H9 (cell line): ENCODE measurements around the gene MAPKAPK3. TPM values are rescaled to one million over a fixed set of nuclear protein-coding genes. Genes with fewer than 3 reads are reported as not detected.

Experiments used
- DNase-seq: peaks from one replicate; pipeline ENCODE4 v3.0.0-alpha.2; 2017
- H2AFZ ChIP-seq: one replicate; pipeline ENCODE4 v1.6.1; 2013; ENCODE audit warnings: mild to moderate bottlenecking, low read length, control low read depth, moderate library complexity
- H2AK5ac ChIP-seq: 2 replicates; pipeline ENCODE4 v1.6.1; 2013; ENCODE audit warnings: low read length, control low read depth, mixed read lengths; ENCODE audit not compliant: insufficient read length
- H2BK120ac ChIP-seq: one replicate; pipeline ENCODE4 v1.6.1; 2013; ENCODE audit warnings: low read depth, mild to moderate bottlenecking, low read length, control low read depth, inconsistent platforms; ENCODE audit not compliant: poor library complexity, severe bottlenecking
- H2BK12ac ChIP-seq: 2 replicates; pipeline ENCODE4 v1.6.1; 2013; ENCODE audit warnings: low read length, control low read depth, mixed read lengths, low read depth; ENCODE audit not compliant: insufficient read length
- H2BK15ac ChIP-seq: 2 replicates; pipeline ENCODE4 v1.6.1; 2013; ENCODE audit warnings: low read depth, low read length, control low read depth
- H2BK20ac ChIP-seq: one replicate; pipeline ENCODE4 v1.6.1; 2013; ENCODE audit warnings: low read depth, mild to moderate bottlenecking, low read length, control low read depth, inconsistent platforms; ENCODE audit not compliant: poor library complexity, severe bottlenecking
- H2BK5ac ChIP-seq: 2 replicates; pipeline ENCODE4 v1.6.1; 2013; ENCODE audit warnings: low read length, control low read depth, mixed read lengths; ENCODE audit not compliant: insufficient read length
- H3K14ac ChIP-seq: 2 replicates; pipeline ENCODE4 v1.6.1; 2013; ENCODE audit warnings: low read length, control low read depth; ENCODE audit not compliant: insufficient read depth
- H3K18ac ChIP-seq: 2 replicates; pipeline ENCODE4 v1.6.1; 2013; ENCODE audit warnings: low read depth, mild to moderate bottlenecking, mixed read lengths, low read length, control low read depth; ENCODE audit not compliant: insufficient read length
- H3K23ac ChIP-seq: 2 replicates; pipeline ENCODE4 v1.6.1; 2013; ENCODE audit warnings: low read length, control low read depth, mixed read lengths, low read depth; ENCODE audit not compliant: insufficient read length
- H3K23me2 ChIP-seq: 2 replicates; pipeline ENCODE4 v1.6.1; 2013; ENCODE audit warnings: low read depth, mild to moderate bottlenecking, mixed read lengths, low read length, control low read depth; ENCODE audit not compliant: insufficient read length, poor library complexity, severe bottlenecking
- H3K27ac ChIP-seq: 2 replicates; pipeline ENCODE4 v1.5.1; 2013; ENCODE audit warnings: low read length, control low read depth, mixed read lengths, low read depth; ENCODE audit not compliant: insufficient read length
- H3K27me3 ChIP-seq: 2 replicates; pipeline ENCODE4 v1.6.1; 2013; ENCODE audit warnings: low read length, control low read depth, inconsistent platforms; ENCODE audit not compliant: insufficient read depth
- H3K4ac ChIP-seq: 2 replicates; pipeline ENCODE4 v1.6.1; 2013; ENCODE audit warnings: low read depth, mild to moderate bottlenecking, control low read depth, inconsistent platforms, low read length, moderate library complexity
- H3K4me1 ChIP-seq: 2 replicates; pipeline ENCODE4 v1.6.1; 2013; ENCODE audit warnings: low read length, control low read depth, inconsistent platforms; ENCODE audit not compliant: insufficient read depth
- H3K4me2 ChIP-seq: 2 replicates; pipeline ENCODE4 v1.6.1; 2013; ENCODE audit warnings: low read length, control low read depth, mixed read lengths; ENCODE audit not compliant: insufficient read length, insufficient read depth
- H3K56ac ChIP-seq: 2 replicates; pipeline ENCODE4 v1.6.1; 2013; ENCODE audit warnings: low read depth, mild to moderate bottlenecking, mixed read lengths, low read length, control low read depth; ENCODE audit not compliant: insufficient read length
- H3K79me1 ChIP-seq: 2 replicates; pipeline ENCODE4 v1.6.1; 2013; ENCODE audit warnings: low read depth, mild to moderate bottlenecking, moderate library complexity, low read length, control low read depth, inconsistent platforms; ENCODE audit not compliant: insufficient read depth, poor library complexity, severe bottlenecking
- H3K79me2 ChIP-seq: 2 replicates; pipeline ENCODE4 v1.6.1; 2013; ENCODE audit warnings: low read length, control low read depth, inconsistent platforms; ENCODE audit not compliant: insufficient read depth
- H3K9ac ChIP-seq: 2 replicates; pipeline ENCODE4 v1.6.1; 2013; ENCODE audit warnings: low read length, control low read depth, mixed read lengths; ENCODE audit not compliant: insufficient read length; ENCODE audit errors: extremely low read depth
- H3K9me3 ChIP-seq: one replicate; pipeline ENCODE4 v1.6.1; 2013; ENCODE audit warnings: low read depth, low read length, inconsistent platforms; ENCODE audit not compliant: control insufficient read depth
- H3T11ph ChIP-seq: one replicate; pipeline ENCODE4 v1.6.1; 2013; ENCODE audit warnings: mild to moderate bottlenecking, low read length, control low read depth, inconsistent platforms
- H4K20me1 ChIP-seq: one replicate; pipeline ENCODE4 v1.6.1; 2013; ENCODE audit not compliant: control insufficient read depth, insufficient read length, insufficient read depth
- H4K5ac ChIP-seq: 2 replicates; pipeline ENCODE4 v1.6.1; 2013; ENCODE audit warnings: low read depth, mild to moderate bottlenecking, mixed read lengths, low read length, control low read depth; ENCODE audit not compliant: insufficient read length
- H4K8ac ChIP-seq: replicated peaks from 2 replicates; pipeline ENCODE4 v1.6.1; 2013; ENCODE audit warnings: low read length, control low read depth, mixed read lengths, low read depth; ENCODE audit not compliant: insufficient read length
- H4K91ac ChIP-seq: 2 replicates; pipeline ENCODE4 v1.6.1; 2013; ENCODE audit warnings: low read depth, mild to moderate bottlenecking, moderate library complexity, mixed read lengths, low read length, control low read depth; ENCODE audit not compliant: insufficient read length
- H3K27ac Mint-ChIP-seq, 3 experiments: 2 replicates in 2 of 3; 3 replicates in 1 of 3; pipeline ENCODE4 v1.8.0; 2020 to 2021; ENCODE audit warnings: mixed read lengths in 3 of 3, mild to moderate bottlenecking in 1 of 3, moderate library complexity in 1 of 3
- H3K27me3 Mint-ChIP-seq: 2 replicates; pipeline ENCODE4 v1.8.0; 2021; ENCODE audit warnings: low read depth, mild to moderate bottlenecking, moderate library complexity, mixed read lengths
- H3K36me3 Mint-ChIP-seq, 3 experiments: 2 replicates in 2 of 3; 3 replicates in 1 of 3; pipeline ENCODE4 v1.8.0; 2020 to 2021; ENCODE audit warnings: low read depth in 3 of 3, mixed read lengths in 3 of 3; ENCODE audit not compliant: insufficient read depth in 1 of 3
- H3K4me1 Mint-ChIP-seq, 2 experiments: 2 replicates each; pipeline ENCODE4 v1.8.0; 2020; ENCODE audit warnings: mixed read lengths in 2 of 2
- H3K4me3 Mint-ChIP-seq, 2 experiments: 2 replicates in 1 of 2; 3 replicates in 1 of 2; pipeline ENCODE4 v1.8.0; 2020 to 2021; ENCODE audit warnings: mild to moderate bottlenecking in 2 of 2, mixed read lengths in 2 of 2, moderate library complexity in 1 of 2
- H3K9me3 Mint-ChIP-seq, 2 experiments: 2 replicates in 1 of 2; 3 replicates in 1 of 2; pipeline ENCODE4 v1.8.0; 2020; ENCODE audit warnings: mild to moderate bottlenecking in 2 of 2, mixed read lengths in 2 of 2, moderate library complexity in 1 of 2
- WGBS: extraction: QIAGEN DNeasy Blood & Tissue Kit; methylation state at CpG from one replicate; pipeline ENCODE4 v1.1.7; 2013; ENCODE audit warnings: missing lambda C conversion rate, low lambda C conversion rate, mixed read lengths; ENCODE audit not compliant: insufficient read length; ENCODE audit errors: extremely low coverage; 5-methylcytosine and 5-hydroxymethylcytosine counted together
- total RNA-seq: library from RNA; stranded (reverse); gene quantifications from 2 replicates; pipeline ENCODE4 v1.2.1, GENCODE V29; 2021
- TF ChIP-seq, protein P1 (sequence below): fragments of 200-600 bp; sonication (generic); conservative IDR thresholded peaks from 3 replicates; pipeline ENCODE4 v1.8.0; 2021; ENCODE audit warnings: antibody characterized with exemption, mild to moderate bottlenecking

MAPKAPK3 gene
- total RNA-seq, 1 experiment from 2014 or later: 57.9 TPM

DNA sequence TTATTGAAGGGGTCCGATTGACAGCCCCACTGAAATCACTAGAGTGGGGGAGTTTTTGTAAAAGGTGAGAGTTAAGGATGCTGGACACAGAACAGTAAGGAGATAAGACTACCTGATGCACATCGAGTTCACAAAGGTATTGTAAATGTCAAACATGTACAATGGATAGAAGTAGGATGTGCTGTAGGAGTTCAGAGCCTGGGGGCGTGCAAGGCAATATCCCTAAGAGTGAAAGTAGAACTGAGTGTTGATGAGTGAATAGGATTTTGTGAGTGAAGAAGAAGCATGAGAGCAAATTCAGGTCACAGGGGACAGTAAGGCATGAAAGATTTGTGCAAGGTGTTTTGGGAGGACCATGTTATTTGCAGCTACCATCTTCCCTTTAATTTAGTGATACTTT lies 79.3 kb downstream of the MAPKAPK3 start:
- H3K79me2 ChIP-seq: peaks cover 1% of the 10 kb centered on the region; the same call in 1 of the 2 replicates
- H2BK120ac ChIP-seq: no peak overlapping the region
- no peak overlapping the region for H3T11ph ChIP-seq
- no peak overlapping the region for H2BK12ac ChIP-seq
- H3K4me1 ChIP-seq: no peaks in the 10 kb centered on the region
- H4K20me1 ChIP-seq: no peaks in the 10 kb centered on the region
- H3K56ac ChIP-seq: no peak overlapping the region
- Mint-ChIP-seq H3K27ac (no peak overlapping the region), H3K36me3 (peaks cover 7 to 18% (median 15%) of the 10 kb centered on the region in 3 experiments; a peak in 6 of 7 replicates), H3K27me3 (no peaks in the 10 kb centered on the region), H3K4me1 (peaks cover 11 to 19% of the 10 kb centered on the region in 2 experiments; a peak in 3 of 4 replicates), H3K4me3 (no peak overlapping the region), H3K9me3 (peaks cover 13 to 19% of the 10 kb centered on the region in 2 experiments)
- DNase-seq: no peak
- H2BK20ac ChIP-seq: no peak overlapping the region
- H3K4me2 ChIP-seq: no peak overlapping the region
- no peak overlapping the region for H4K5ac ChIP-seq
- no peak overlapping the region for H2BK15ac ChIP-seq
- no peak overlapping the region for H3K23ac ChIP-seq
- no peak overlapping the region for H2AK5ac ChIP-seq
- no peak overlapping the region for H3K27ac ChIP-seq
- H3K18ac ChIP-seq: no peak overlapping the region
- no peak overlapping the region for H3K4ac ChIP-seq
- no peaks in the 10 kb centered on the region for H3K79me1 ChIP-seq
- TF ChIP-seq, protein P1, sequence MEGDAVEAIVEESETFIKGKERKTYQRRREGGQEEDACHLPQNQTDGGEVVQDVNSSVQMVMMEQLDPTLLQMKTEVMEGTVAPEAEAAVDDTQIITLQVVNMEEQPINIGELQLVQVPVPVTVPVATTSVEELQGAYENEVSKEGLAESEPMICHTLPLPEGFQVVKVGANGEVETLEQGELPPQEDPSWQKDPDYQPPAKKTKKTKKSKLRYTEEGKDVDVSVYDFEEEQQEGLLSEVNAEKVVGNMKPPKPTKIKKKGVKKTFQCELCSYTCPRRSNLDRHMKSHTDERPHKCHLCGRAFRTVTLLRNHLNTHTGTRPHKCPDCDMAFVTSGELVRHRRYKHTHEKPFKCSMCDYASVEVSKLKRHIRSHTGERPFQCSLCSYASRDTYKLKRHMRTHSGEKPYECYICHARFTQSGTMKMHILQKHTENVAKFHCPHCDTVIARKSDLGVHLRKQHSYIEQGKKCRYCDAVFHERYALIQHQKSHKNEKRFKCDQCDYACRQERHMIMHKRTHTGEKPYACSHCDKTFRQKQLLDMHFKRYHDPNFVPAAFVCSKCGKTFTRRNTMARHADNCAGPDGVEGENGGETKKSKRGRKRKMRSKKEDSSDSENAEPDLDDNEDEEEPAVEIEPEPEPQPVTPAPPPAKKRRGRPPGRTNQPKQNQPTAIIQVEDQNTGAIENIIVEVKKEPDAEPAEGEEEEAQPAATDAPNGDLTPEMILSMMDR: no peak
- no peak overlapping the region for H2AFZ ChIP-seq
- no peak overlapping the region for H2BK5ac ChIP-seq
- WGBS: no CpG with 5 or more reads among the region's 3 CpGs
- H3K9ac ChIP-seq: no peak overlapping the region
- H3K23me2 ChIP-seq: no peaks in the 10 kb centered on the region
- no peaks in the 10 kb centered on the region for H3K9me3 ChIP-seq
- H3K14ac ChIP-seq: no peak overlapping the region
- H4K8ac ChIP-seq: no peak overlapping the region
- no peaks in the 10 kb centered on the region for H3K27me3 ChIP-seq
- no peak overlapping the region for H4K91ac ChIP-seq
